WI38 (cell line): ENCODE data around the gene PGRMC2.

Experiments
- H3K4me3 ChIP-seq: 2 replicates; pipeline ENCODE4 v1.5.1; 2011; ENCODE audit warnings: low read depth, mild to moderate bottlenecking, control low read depth, low read length
- TF ChIP-seq, protein P1 (sequence below): IDR thresholded peaks from 2 replicates; pipeline ENCODE4 v1.5.1; 2012; ENCODE audit warnings: low read depth, mild to moderate bottlenecking, control low read depth, low read length

The PGRMC2 gene, protein sequence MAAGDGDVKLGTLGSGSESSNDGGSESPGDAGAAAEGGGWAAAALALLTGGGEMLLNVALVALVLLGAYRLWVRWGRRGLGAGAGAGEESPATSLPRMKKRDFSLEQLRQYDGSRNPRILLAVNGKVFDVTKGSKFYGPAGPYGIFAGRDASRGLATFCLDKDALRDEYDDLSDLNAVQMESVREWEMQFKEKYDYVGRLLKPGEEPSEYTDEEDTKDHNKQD

DNA sequence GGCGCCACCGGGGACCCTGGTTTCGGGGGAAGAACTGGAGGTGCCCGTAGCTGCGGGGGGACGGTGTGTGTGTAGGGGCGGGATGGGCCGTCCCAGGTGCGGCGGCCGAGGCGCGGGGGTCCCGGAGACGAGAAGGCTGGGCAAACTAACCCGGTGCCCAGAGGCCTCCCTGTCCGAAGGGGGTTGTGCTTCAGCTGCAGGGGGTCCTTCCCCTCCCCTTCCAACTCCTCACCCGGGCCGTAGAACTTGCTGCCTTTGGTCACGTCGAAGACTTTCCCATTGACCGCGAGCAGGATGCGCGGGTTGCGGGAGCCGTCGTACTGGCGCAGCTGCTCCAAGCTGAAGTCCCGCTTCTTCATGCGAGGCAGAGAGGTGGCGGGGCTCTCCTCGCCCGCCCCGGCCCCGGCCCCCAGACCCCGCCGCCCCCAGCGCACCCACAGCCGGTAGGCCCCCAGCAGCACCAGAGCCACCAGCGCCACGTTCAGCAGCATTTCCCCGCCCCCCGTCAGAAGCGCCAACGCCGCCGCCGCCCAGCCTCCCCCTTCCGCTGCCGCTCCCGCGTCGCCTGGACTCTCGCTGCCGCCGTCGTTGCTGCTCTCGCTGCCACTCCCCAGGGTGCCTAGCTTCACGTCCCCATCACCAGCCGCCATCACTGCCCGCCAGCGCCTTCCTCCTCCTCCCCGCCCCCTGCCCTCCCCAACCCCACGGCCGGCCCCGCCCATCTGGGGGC is at the start of gene PGRMC2:
PGRMC2 (minus strand) TSS at position 673 of the 730 bp plus-strand sequence; CDS start at position 650, 23 bp downstream.
- H3K4me3 ChIP-seq, result peak within 1 kb of the TSS; percentile 84
- TF ChIP-seq, protein P1, sequence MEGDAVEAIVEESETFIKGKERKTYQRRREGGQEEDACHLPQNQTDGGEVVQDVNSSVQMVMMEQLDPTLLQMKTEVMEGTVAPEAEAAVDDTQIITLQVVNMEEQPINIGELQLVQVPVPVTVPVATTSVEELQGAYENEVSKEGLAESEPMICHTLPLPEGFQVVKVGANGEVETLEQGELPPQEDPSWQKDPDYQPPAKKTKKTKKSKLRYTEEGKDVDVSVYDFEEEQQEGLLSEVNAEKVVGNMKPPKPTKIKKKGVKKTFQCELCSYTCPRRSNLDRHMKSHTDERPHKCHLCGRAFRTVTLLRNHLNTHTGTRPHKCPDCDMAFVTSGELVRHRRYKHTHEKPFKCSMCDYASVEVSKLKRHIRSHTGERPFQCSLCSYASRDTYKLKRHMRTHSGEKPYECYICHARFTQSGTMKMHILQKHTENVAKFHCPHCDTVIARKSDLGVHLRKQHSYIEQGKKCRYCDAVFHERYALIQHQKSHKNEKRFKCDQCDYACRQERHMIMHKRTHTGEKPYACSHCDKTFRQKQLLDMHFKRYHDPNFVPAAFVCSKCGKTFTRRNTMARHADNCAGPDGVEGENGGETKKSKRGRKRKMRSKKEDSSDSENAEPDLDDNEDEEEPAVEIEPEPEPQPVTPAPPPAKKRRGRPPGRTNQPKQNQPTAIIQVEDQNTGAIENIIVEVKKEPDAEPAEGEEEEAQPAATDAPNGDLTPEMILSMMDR, result no peak

DNA sequence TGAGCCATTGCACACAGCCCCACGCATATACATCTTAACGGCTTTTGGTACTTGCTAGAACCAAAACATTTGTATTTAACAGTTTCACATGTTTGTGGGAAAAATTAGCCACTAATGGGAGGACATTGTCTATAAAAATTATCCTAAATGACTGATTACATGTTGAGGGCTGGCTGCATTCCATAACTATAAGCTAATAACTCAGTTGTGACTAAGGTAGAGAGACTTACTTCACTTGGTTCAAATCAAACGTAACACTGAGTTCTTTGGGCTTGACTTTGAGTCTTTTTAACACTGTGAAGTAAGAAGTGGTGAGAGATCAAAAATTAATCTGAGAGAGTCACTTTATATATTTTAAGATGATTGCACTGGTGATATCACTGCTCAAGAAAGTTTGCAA is 47.9 kb upstream of the PGRMC2 start:
- TF ChIP-seq, protein P1, result no peak
- no peak overlapping the region for H3K4me3 ChIP-seq

DNA sequence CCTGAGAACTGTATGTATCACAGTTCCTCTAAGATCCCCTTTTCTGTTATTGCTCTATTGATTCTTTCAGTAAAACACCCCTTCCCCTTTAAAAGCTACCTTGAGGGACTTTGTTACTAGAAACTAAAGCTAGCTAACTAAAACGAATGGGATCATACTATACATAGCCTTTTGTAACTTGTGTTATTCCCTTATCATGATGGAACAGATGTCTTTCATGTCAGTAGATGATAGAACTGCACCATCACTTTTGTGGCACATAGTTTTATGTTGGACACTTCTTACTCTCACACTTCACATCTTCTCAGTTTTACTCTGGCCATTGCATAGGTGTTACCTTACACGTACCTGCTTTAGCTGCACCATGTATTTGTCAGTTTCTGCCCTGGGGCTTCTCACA is 46.6 kb upstream of the PGRMC2 start:
- no peak overlapping the region for H3K4me3 ChIP-seq

DNA sequence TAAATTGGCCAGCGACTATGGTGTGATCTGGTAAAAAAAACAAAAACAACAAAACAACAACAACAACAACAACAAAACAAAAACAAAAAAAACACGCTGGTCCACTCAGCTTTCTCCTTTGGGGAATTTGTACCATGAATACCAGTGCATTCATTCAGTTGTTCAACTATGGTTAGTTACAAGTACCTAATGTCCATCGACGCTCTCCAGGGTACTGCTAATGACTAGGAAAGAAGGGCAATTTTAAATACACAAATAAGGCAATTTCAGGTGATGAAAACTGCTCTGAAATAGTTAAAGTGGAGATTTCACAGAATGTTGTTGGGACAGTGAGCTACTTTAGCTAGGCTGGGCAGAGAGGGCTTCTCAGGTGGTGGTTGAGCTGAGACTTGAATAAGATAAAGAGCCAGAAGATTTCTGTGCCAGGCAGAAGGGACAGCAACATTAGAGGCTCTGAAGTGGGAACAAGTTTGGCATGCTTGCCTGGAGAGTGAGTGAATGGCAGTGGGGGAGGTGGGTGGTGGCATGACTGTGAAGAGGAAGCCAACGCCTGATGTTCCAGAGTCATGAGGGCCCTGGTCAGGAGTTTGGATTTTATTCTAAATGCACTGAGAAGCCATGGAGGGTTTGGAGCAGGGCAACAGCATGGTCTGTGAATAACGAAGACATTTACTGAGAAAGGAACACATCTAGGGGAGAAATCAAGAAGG is 45.9 kb upstream of the PGRMC2 start:
- H3K4me3 ChIP-seq, result no peak overlapping the region
- TF ChIP-seq, protein P1, result no peak

More for the DNA sequence above, 46.6 kb upstream of the PGRMC2 start:
- TF ChIP-seq, protein P1, result no peak

DNA sequence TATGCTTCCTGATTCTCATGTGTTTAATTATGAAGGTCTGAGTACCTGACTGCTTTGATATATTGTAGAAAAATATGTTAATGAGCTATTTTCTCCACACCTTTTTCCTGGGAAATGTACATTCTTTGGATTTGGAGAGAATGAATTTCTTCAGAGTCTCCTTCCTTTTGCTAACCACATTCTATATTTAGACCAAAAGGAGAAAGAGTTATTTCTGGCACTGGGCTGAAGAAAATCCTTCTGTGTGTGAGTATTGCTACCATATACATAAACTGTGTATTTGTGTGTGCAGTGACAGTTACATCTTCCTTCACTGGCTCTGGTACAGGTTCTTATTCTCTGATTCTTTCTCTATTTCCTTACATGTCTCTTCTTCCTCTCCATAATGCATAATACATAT is 44.5 kb upstream of the PGRMC2 start:
- TF ChIP-seq, protein P1, result no peak
- no peak overlapping the region for H3K4me3 ChIP-seq

DNA sequence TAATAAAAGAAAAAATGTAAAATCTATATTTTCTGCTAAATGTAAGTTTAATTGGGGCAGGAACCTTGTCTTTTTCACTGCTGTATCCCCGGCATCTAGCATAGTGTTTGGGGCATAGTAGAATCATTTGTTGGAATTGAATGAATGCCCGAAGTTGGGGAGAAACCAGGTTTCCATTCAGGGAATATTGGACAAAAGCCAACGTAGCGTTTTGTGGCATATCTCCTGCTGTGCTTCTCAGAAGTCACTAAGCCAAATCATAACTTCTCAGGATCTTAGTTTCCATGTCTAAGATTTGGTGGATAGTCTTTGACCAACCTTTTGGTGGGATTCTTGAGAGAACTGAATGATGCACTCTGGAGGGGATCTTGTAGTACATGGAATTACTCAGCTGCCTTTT is 42.0 kb upstream of the PGRMC2 start:
- TF ChIP-seq, protein P1, result no peak
- no peak overlapping the region for H3K4me3 ChIP-seq

DNA sequence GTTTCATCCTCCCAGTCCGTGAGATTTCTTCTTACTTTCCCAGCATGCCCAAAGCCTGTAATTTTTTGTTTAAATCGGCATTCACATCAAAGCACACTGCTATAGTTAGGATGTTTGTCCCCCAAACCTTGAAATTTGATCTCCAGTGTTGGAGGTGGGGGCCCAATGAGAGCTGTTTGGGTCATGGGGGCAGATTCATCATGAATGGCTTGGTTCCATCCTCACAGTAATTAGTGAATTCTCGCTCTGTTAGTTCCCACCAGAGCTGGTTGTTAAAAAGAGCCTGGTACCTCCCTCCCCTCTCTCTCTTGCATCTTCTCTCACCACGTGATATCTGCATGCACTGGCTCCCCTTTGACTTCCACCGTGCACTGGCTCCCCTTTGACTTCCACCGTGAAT is 40.5 kb upstream of the PGRMC2 start:
- H3K4me3 ChIP-seq, result no peak overlapping the region
- TF ChIP-seq, protein P1, result no peak
